HG03025 (cell line): ENCODE data around the gene CFAP97D1.
"Not testable (repeated sequence)": the region's sequence is repeated elsewhere in the genome, so short reads cannot be mapped to it uniquely, and the experiment has no call there.

Experiments used
- ATAC-seq: cut with Tn5 transposase; IDR thresholded peaks from one replicate; pipeline ENCODE4 v1.9.1; 2021; ENCODE audit warnings: mild to moderate bottlenecking, moderate library complexity; ENCODE audit not compliant: unreplicated experiment, low FRiP score

The CFAP97D1 gene

GRCh38 chr17:43790311-43790940 is 10.2 kb downstream of the CFAP97D1 start:
- no peak for ATAC-seq

DNA sequence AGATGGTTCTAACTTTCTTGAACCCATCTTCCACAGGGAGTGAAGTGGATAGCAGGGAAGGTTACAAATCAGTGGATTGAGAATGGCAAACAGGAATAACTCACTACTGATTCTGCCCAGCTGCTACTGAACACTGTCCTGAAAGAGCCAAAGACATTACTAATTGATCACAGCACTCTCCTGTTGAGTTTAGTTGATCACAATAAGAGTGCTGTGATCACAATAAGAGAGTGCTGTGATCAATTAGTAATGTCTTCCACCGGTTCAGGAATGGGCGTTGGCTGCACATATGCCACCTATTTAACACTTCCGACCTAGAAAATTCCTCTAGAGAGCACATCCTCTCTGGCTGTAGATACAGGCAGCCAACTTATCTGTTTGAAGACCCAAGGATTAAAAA is 11.4 kb downstream of the CFAP97D1 start:
- no peak for ATAC-seq

GRCh38 chr17:43792668-43793067 is 12.4 kb downstream of the CFAP97D1 start:
- not testable (repeated sequence) for ATAC-seq

DNA sequence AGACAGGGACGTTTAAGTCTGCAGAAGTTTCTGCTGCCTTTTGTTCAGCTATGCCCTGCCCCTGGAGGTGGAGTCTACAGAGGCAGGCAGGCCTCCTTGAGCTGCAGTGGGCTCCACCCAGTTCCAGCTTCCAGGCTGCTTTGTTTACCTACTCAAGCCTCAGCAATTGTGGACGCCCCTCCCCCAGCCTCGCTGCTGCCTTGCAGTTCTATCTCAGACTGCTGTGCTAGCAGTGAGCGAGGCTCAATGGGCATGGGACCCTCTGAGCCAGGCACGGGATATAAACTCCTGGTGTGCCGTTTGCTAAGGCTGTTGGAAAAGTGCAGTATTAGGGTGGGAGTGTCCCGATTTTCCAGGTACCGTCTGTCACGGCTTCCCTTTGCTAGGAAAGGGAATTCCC is 17.8 kb downstream of the CFAP97D1 start:
- ATAC-seq, result not testable (repeated sequence)

GRCh38 chr17:43799047-43799446 is 18.8 kb downstream of the CFAP97D1 start:
- no peak for ATAC-seq

DNA sequence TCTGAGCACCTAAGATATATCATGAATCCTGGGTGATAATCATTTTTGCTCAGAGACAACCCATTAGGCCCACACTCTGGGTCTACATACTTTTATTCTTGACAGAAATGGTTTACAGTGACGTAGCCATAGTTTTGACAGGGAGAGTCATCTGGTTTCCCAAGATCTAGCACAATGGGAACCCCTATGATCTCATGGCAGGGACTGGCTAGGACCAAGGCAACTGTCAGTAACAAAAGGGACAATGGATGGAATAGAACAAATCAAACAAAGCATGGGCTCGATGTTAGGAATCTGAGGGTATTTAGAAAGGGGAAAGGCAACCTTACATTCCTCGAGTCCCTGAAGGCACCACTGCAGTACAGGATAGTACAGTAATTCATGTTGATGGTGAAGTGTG is 20.5 kb downstream of the CFAP97D1 start:
- no peak for ATAC-seq

DNA sequence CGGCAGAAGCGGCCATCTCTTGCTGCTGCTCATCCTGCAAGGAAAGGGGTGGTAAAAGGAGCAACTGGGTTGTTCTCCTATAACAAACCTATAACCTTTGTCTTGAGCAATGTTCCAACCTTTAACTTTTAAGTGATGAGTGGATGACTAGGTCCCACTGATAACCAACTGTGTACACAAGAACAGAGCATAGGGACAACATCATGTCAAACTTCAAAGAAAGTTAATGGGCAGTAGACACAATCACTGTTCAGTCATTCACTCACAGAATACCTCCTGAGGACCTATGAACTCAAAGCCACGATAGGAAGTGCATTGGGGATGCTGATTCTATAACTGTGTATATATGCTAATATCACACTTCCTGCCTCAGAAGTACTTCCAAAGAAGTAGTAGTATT is 21.6 kb downstream of the CFAP97D1 start:
- no peak for ATAC-seq

DNA sequence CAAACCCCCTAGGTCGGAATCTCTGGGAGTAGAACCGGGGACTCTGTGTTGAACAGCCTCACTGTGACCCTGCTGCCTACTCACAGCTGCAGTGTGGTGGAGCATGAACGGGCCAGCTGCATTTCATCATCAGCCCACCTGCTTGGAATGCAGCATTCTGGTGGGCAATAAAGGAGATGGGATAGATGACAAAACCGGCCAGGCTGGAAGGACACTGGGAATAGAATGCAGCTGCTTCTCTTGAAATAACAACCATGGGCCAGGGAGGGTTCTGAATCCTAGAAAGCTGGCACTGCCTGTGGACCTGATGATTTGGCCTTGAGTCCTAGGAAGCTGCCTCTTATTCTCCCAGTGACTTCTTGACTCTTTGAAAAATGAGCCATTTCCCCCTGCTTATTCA is 23.5 kb downstream of the CFAP97D1 start:
- ATAC-seq, result no peak

- ATAC-seq, result no peak
Observed at GRCh38 chr17:43805117-43805516, 24.9 kb downstream of the CFAP97D1 start.

DNA sequence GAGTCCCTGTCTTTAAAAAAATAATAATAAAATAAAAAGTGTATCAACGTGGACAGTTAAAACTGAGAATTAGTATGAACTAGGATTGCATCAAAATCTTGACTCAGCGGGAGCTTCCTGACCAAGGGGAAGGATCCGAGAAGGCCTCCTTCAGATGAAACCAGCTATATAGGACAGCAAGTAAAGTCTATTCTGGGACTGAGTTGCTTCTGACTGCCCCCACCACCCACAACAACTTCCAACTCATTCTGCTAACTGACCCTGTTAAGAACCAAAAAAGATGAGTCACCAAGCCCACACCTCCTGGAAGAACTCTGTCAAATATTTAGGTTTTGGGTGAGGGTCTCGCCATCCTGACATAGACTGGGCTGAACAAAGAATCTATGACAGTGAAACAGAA is 27.8 kb downstream of the CFAP97D1 start:
- ATAC-seq, result no peak

DNA sequence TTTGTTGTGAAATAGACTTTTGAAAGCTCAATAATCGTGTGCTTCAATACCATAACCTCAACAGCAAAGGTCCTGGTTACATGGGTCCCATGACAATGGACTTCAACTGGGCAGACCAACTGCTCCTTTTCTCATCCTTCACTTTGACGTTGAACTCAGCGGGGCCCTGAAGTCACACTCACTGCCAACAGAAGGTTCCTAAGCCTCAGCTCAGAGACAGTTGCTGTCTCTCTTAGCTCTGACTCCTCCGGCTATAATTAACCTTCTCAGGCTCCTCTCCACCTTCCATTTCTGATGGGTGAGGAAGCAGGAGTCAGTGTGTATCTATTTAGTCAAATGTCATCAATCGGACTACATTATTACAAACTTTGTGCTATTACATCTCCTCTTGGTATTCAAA is 28.9 kb downstream of the CFAP97D1 start:
- no peak for ATAC-seq

DNA sequence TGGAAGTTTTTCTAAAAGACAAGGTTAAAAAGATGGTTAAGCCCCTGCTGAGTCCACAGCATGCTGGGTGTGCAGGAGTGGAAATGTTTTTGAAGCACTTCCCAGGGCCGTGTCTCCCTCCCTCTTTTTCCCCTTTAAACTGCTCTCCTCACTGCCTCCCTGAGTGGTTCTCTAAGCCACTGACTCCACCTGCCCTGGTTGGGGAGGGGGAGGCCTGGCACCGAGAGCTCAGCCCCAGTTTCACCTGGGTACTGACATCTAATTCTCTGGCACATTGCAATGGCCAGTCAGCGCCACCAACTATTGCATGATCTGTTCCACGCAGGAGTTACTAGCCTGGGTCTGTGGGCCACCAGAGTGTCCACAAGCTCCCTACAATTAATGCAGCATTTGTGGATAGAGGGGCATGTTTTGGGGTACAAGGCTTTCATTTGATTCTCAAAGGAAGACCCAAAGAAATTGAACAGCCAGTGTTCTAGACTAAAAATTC is 30.0 kb downstream of the CFAP97D1 start:
- ATAC-seq, result no peak

- no peak for ATAC-seq
Observed at GRCh38 chr17:43810823-43811222, 30.6 kb downstream of the CFAP97D1 start.

- no peak for ATAC-seq
Observed at GRCh38 chr17:43812396-43813265, 32.4 kb downstream of the CFAP97D1 start.

DNA sequence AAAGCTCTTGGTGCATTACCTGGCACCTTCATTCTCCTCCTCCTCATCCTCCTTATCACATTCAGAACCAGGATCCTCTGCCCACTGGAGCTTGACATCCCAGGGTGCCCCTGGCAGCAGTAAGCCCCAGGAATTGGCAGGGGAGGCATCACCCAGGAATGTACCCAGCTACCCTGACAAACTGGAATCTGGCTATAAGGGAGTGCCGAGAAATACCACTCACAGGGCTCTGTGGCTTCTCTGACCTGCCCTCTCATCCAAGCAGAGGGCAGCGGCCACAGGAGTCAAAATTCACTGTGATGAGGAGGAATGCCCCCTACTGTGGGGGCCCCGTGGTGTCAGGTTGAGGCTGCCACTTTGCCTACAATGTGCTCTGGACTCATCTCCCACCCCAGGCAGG is 33.2 kb downstream of the CFAP97D1 start:
- ATAC-seq, result no peak

GRCh38 chr17:43814026-43814425 is 33.8 kb downstream of the CFAP97D1 start:
- ATAC-seq, result no peak

DNA sequence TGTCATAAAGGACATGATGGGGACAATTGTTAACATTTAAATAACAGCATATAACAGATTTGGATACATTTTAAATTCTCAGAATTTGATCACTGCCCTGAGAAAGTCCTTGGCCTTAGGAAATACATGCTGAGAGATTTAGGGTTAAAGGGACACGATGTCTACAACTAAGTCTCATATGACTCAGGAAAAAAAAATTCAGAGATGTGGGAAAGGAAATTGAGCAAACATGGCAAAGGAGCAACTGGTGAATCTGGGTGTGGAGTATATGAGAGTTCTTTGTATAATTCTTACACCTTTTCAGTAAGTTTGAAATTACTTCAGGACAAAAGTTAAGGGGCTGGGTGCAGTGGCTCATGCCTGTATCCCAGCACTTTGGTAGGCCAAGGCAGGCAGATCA is 34.5 kb downstream of the CFAP97D1 start:
- ATAC-seq, result no peak

DNA sequence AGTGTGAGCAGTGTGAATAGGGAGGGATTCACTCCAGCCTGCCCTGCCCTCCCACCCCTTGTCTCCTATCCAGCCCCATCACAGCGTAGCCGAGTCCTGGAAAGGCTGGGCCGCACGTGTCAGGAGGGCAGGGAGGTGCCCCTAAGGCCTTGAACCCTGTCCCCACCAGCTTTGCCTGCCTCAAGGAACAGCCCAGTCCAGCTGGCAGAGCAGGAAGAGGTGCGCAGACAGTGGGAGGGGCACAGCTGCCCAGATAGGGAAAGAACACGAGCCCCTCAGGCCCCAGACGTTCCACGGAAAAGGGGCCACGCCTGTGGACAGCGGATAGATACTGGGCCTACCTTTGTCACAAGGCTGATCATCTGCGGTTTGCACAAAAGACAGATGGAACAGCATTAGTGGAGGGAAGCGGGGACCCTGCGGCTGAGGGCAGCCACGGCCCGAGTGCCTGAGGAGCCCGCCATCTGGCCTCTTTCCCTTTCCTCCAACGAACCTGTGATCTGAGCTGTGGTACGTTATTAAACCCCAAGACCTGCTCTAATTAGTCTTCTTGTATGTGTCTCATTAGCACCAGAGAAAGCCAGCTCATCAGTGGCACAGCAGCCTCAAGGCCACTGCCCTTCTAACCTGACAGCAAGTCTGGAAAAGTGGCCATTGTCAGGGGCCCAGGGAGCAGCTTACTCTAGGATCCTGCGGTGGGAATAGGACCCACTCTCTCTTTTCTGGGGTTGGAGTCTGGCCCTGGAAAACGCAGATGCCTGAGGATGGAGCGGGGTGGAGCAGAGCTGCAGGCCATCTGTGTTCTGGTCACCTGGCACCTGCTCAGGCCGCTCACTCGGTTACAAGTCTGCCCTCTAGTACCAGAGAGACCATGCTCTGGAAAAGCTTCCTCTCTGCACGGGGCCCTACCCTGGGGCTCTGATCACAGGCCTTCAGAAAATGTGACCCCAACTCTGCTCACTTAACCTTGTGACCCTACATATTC is 36.4 kb downstream of the CFAP97D1 start:
- no peak for ATAC-seq

DNA sequence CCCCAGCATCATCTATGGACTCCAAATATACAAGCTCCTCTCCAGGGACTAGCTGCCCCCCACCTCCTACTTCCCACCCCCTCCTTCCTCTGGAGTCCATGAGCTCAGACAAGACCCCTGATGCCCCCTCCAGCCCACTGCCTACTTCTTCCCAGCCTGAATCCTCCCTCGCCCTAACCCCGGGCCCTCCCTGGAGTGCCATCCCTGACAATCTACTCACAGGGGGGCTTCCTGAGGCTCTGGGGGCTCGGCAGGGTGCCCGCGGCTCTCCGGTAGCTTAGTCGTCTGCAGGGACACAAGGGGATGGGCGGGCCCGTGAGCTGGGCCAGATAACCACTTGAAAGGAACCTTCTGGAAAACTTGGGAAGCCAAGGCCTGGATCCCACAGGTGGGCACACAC is 37.6 kb downstream of the CFAP97D1 start:
- ATAC-seq, result no peak

DNA sequence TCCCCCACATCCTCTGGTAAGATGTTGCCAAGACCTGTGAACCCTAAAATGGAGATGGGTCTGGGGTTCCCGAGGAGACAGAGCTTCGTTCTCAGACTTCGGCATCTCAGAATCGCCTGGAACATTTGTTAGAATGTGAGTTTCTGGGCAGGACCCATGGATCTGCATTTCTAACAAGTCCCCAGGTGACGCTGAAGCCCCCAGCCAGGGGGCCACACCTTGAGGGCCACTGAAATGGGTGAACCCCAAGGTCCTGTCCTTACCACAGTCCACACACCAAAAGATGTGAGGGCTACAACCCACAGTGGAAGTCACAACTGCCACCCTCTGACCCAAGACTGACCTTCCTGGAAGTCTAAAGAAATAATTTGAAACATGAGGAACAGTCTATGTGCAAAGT is 38.7 kb downstream of the CFAP97D1 start:
- ATAC-seq, result no peak

DNA sequence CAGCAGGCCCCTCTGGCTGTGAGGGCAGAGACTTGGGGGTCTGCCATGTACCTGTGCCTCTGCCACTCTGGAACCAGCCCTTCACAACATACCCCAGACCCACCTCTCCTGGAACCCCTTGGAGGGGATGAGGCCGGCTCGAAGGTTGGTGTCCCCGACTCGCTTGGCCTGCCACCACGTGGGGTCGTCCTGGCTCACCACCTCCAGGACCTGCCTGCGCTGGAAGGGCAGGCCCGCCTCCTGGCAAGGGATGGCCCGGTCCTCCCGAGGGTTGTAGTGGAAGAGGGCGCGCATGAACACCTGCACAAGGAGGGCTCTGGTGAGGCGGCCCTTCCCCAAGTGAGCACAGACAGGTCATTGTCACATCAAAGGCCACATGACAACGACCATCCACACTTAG is 40.5 kb downstream of the CFAP97D1 start:
- ATAC-seq, result no peak
